GM12872 (cell line): ENCODE measurements around the gene WDR62.

ENCODE experiments used
- CTCF ChIP-seq: IDR thresholded peaks from 3 replicates; pipeline ENCODE4 v1.5.1; 2011; ENCODE audit warnings: low read depth, mild to moderate bottlenecking, low read length, moderate library complexity; ENCODE audit not compliant: insufficient read depth

Gene WDR62

GRCh38 chr19:36043952-36044351, 10.7 kb upstream of the WDR62 start:
- TF ChIP-seq CTCF, result no peak

- TF ChIP-seq CTCF, result no peak
Observed at GRCh38 chr19:36046443-36047050, 8.2 kb upstream of the WDR62 start.

GRCh38 chr19:36047835-36048234, 6.9 kb upstream of the WDR62 start:
- TF ChIP-seq CTCF, result no peak

- TF ChIP-seq CTCF, result no peak
Observed at GRCh38 chr19:36049080-36049698, 5.5 kb upstream of the WDR62 start.

GRCh38 chr19:36051236-36051635, 3.5 kb upstream of the WDR62 start:
- TF ChIP-seq CTCF, result peak; percentile 21; the same call in 1 of the 3 replicates

GRCh38 chr19:36051637-36052036, 3.1 kb upstream of the WDR62 start:
- no peak for TF ChIP-seq CTCF

- TF ChIP-seq CTCF, result peak; percentile 44
Observed at GRCh38 chr19:36054119-36054732, 471 bp upstream of the WDR62 start, which contains the start of gene THAP8. Gene THAP8, minus strand, starts transcription at chr19:36054285. Its CDS starts 68 bp downstream, at chr19:36054217.
